Erythroblast (primary cell): Measurements from ENCODE around the gene SLFN13.

Source experiments
- GATA1 ChIP-seq: IDR thresholded peaks from 2 replicates; pipeline ENCODE4 v1.6.1; 2011; ENCODE audit warnings: low read depth, mild to moderate bottlenecking, control low read depth, low read length, moderate library complexity
- POLR2A ChIP-seq: IDR thresholded peaks from 2 replicates; pipeline ENCODE4 v1.6.1; 2011; ENCODE audit warnings: mild to moderate bottlenecking, low read length

DNA sequence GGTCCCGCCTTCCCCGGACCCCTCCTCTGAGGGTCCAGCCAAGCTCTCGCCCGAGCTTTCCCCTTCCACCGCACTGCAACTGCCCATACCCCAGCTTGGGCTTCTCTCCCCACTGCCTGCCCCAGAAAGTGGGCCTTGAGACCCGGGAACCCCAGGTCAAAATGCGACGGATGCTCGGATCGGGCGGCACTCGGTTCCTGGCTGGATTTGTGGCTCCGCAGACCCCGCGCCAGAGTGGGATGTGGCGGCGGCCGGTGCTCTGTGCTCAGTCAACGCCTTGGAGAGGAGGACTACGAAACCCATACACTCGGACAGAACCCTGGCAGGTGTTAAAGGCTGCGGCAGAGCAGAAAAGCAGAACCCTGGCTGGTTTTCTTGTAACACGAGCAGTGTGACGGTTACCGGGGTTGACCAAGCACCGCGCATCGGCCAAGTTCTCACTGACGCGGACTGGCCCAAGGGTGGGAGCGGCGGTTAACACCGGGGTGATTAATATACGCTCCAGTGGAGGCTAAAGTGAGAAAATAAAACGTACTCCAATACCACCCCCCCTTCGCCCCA, 885 bp upstream of the SLFN13 start:
- TF ChIP-seq POLR2A (no peak), GATA1 (no peak)
